NCI-H1048 (cell line): ENCODE data around the gene IQCC.
A peak's percentile ranks its signal among the peaks of the same experiment; 100 is the strongest.
"Not testable (repeated sequence)": the region's sequence is repeated elsewhere in the genome, so short reads cannot be mapped to it uniquely, and the experiment has no call there.

Experiments
- DNase-seq: peaks from one replicate; lab custom pipeline; 2025; lab: John Stamatoyannopoulos, UW

Gene IQCC

GRCh38 chr1:32205401-32206370 is at the start of gene IQCC:
Gene IQCC, plus strand, starts transcription at chr1:32205671. Its CDS starts 11 bp downstream, at chr1:32205682.
- DNase-seq, result peak; percentile 76

- no peak for DNase-seq
Observed at GRCh38 chr1:32159189-32159588, 46.3 kb upstream of the IQCC start.

GRCh38 chr1:32163405-32163804 is 42.1 kb upstream of the IQCC start:
- DNase-seq, result no peak

DNA sequence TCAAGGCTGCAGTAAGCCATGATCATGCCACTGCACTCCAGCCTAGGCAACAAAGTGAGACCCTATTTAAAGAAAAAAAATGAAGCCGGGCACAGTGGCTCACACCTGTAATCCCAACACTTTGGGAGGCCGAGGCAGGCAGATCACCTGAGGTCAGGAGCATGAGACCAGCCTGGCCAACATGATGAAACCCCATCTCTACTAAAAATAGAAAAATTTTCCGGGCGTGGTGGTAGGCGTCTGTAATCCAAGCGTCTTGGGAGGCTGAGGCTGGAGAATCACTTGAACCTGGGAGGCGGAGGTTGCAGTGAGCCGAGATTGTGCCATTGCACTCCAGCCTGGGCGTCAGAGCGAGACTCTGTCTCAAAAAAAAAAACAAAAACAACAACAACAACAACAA is 39.8 kb upstream of the IQCC start:
- not testable (repeated sequence) for DNase-seq

- DNase-seq, result no peak
Observed at GRCh38 chr1:32170991-32171390, 34.5 kb upstream of the IQCC start.

DNA sequence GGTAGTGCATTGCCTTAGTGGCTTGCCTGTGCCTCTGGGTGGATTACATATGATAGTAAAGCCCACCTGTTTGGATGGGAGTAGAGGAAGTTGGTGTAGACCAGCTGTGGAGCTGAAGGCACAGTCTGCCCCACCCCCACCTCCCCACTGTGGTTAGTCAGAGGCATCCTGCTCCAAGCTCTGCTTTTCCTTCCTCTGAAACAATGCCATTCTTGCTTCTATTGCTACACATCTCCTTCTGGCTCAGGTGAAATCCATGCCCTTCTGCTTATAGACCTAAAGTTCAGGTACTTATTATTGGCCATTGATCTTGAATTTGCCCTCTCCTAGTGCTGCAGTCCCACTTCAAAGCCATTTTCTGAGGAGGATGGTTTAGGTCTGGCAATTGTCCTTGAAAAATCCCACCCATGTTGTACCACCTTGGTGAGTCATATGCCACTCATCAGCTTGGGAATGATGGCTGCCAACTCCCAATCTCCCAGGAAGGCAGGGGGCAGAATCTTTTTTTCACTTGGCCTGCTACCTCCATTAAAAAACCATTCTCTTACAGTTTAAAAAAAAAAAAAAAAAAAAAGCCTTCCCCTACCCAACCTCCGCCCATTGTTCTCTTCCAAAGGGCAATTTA is 32.7 kb upstream of the IQCC start:
- no peak for DNase-seq

DNA sequence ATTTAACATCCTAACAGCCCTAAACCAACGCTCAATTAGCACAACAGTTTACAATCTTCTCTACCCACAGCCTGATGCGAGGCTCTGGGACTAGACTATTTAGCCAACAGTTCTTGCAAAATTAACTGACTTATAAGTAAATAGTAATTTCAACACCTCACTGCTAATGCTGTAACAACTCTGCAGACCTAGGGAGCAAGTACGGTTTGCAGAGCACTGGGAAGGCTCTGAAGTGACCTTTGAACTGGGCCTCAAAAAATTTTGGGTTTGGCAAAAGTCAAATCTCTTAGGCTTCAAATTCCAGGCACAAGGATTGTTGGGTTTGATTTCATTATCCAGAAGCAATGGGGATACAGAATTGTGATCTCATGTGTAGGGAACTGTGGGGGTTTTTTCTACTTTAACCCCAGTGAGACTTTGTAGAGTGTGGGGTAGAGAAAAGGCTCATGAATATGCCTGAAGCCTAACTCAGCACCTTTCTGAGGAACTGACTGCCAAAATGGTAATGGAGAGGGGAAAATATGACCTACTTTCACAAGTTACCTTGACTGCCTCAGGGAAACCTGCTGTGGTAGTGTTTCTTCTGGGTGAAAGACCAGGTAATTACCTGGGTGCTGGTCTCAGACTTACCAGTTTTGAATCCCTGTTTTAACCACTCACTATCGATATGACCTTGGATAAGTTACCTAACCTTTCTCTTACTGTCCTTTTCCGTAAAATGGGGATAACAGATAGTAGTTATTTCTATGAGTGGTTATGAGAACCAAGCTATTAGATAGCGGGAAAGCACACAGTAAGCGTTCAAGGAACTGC is 26.9 kb upstream of the IQCC start:
- DNase-seq, result no peak

DNA sequence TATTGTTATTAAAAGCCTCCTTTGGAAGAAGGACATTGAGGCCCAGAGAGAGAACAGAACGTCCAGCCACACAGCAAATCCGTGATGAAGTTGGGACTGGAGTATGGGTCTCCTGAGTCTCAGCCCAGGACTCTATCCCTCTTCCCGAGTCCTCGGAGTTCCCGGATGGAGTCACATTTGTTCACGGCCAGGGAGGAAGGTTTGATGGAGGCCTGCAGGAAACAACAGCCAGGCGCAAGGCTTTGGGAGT is 26.4 kb upstream of the IQCC start:
- no peak for DNase-seq

- peak; percentile 78 for DNase-seq
Observed at GRCh38 chr1:32179443-32180185, 25.9 kb upstream of the IQCC start, which contains the start of gene TXLNA. Gene TXLNA, plus strand, starts transcription at chr1:32179675. Its CDS starts 671 bp downstream, at chr1:32180346.

DNA sequence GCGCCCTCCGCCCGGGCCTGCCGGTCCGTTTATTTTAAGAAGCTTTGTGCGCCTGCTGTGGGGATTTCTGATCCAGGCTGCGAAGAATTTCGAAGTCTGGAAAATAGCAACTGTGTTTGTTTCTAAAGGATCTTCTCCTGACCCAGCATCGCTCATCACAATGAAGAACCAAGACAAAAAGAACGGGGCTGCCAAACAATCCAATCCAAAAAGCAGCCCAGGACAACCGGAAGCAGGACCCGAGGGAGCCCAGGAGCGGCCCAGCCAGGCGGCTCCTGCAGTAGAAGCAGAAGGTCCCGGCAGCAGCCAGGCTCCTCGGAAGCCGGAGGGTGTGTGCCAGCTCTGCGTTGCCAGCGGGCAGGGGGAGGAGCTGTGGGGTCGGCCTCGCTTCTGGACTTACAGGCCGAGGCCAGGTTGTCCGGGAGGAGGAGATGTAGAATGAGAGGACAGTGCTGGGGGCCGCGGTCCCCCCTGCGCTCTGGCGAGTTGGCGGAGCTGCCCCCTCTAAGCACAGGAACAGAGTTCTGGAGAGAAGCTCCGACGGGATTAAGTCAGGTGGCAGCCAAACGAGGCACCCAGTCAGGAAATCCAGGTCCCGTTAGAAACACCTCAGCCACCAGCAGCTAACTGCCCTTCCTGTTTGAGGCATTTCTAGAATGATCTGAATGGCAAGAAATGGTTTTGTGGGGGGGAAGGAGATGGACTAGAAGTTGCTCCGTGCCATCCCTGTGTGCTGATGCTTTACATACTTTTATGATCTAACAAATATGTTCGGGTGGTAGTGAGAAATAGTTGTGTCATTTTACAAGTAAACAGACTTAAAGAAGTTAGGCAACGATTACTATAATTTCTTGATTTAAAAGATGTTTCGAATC is 25.0 kb upstream of the IQCC start:
- DNase-seq, result no peak

- no peak for DNase-seq
Observed at GRCh38 chr1:32181065-32181464, 24.4 kb upstream of the IQCC start.

- no peak for DNase-seq
Observed at GRCh38 chr1:32181563-32181962, 23.9 kb upstream of the IQCC start.

DNA sequence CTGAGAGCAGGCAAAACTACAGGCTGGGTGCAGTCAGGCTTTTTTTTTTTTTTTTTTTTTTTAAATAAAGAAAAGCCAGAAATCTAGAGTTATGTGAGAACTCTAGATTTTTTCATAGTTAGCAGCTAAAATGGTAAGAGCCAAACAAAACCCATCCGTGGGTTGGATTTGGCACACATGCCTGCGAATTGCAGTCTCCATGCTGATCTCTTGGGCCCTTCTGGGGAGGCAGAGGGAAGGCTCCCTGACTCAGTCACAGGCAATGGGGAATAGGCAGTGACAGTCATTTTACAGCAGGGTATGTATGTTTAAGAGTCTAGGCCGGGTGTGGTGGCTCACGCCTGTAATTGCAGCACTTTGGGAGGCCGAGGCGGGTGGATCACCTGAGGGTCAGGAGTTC is 23.4 kb upstream of the IQCC start:
- no peak for DNase-seq

GRCh38 chr1:32184650-32185049 is 20.8 kb upstream of the IQCC start:
- DNase-seq, result no peak

DNA sequence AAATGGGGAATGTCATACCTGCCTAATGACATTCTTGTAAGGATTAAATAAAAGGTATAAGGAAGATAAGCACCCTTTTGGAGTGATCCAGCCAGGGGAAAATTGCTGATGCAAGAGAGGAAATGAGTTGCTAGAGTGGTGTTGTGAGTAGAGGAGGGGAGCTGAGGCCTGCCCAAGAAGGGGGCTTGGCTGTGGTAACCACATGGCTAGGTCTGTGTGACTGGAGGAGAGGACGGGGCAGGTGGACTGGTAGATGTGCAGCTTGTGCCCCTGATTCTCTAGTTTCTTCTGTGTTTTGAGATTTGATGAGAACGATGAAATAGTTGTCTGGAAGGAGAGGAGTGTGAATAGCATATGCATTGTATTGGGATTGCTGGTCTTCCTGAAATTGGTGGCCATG is 19.4 kb upstream of the IQCC start:
- no peak for DNase-seq

- no peak for DNase-seq
Observed at GRCh38 chr1:32186491-32186890, 19.0 kb upstream of the IQCC start.

DNA sequence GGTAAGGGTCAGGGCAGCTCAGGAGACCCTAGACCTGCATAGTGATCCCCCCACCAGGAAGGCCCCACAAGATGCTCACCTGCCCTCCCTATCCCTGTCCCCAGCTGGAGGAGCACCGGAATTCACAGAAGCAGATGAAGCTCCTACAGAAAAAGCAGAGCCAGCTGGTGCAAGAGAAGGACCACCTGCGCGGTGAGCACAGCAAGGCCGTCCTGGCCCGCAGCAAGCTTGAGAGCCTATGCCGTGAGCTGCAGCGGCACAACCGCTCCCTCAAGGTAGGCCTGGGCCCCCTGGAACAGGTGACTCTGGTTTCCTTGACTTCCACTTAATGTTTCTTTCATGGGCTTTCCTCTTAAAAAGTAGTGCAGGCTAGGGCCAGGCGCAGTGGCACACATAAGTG is 17.6 kb upstream of the IQCC start:
- no peak for DNase-seq

GRCh38 chr1:32192220-32192948 is 13.1 kb upstream of the IQCC start:
- no peak for DNase-seq

- no peak for DNase-seq
Observed at GRCh38 chr1:32194984-32195383, 10.5 kb upstream of the IQCC start.

DNA sequence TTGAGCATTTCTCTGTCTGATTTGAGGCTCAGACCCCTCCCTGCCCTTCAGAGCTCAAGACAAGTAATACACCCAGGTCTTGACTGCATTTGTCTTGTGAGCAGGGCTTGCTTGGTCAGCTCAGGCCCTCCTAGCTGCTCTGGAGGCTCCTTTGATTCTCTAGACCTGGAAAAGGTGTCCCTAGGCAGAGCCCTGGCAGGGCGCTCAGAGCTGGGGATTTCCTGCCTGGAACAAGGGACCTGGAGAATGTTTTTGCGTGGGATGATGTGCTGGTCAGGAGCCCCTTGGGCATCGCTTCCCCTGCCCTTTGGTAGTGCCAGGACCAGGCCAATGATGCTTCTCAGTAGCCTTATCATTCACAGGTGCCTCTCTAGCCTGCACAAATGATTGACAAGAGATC is 9.9 kb upstream of the IQCC start:
- DNase-seq, result no peak
